ENCODE measurements around the gene LMCD1. TPM values are rescaled to one million over a fixed set of nuclear protein-coding genes. Genes with fewer than 3 reads are reported as not detected.
A peak's percentile ranks its signal among the peaks of the same experiment; 100 is the strongest.

Gene LMCD1
- total RNA-seq, 4 donors from 2014 or later: 1.6 to 90.8 (median 12.3) TPM

DNA sequence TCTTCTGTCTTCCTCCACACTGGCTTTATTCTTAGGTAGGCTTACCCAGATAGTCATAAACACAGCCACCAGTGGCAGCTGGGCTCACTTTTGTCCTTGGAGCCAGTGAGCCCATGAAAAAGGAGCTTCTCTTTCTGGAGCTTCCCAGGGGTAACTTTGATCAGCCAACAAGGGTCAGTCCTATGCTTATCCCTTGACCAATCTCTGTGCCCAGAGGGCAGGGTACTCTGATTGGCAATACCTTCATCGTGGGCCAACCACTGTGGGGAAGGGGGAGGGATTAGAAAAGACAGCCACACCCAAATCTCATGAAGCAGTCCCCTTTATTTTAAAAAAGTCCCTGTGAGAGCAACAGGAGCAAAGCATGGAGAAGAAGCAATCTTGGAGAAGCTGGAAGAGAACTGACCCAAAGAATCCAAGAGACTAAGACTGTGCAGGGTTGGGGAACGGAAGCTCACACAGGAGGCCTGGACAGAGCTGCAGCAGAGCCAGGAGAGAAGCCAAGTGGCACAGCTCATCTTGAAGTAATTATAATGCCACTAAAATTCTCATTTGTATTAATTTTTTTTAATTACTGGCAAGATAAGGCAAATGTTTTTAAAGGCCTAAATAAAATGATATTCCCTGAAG lies 72.5 kb downstream of the LMCD1 start:
- Histone ChIP-seq H3K27me3 (no peaks in the 10 kb centered on the region), H3K9me3 (no peaks in the 10 kb centered on the region), H3K4me1 (no peaks in the 10 kb centered on the region), H3K4me3 (no peak overlapping the region), H3K27ac (no peak overlapping the region), H3K36me3 (no peaks in the 10 kb centered on the region)
- TF ChIP-seq, protein P1, sequence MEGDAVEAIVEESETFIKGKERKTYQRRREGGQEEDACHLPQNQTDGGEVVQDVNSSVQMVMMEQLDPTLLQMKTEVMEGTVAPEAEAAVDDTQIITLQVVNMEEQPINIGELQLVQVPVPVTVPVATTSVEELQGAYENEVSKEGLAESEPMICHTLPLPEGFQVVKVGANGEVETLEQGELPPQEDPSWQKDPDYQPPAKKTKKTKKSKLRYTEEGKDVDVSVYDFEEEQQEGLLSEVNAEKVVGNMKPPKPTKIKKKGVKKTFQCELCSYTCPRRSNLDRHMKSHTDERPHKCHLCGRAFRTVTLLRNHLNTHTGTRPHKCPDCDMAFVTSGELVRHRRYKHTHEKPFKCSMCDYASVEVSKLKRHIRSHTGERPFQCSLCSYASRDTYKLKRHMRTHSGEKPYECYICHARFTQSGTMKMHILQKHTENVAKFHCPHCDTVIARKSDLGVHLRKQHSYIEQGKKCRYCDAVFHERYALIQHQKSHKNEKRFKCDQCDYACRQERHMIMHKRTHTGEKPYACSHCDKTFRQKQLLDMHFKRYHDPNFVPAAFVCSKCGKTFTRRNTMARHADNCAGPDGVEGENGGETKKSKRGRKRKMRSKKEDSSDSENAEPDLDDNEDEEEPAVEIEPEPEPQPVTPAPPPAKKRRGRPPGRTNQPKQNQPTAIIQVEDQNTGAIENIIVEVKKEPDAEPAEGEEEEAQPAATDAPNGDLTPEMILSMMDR (IDR thresholded peaks at IDR 0.05): no peak
- TF ChIP-seq POLR2A (IDR thresholded peaks at IDR 0.05): no peak
- no peak for DNase-seq

DNA sequence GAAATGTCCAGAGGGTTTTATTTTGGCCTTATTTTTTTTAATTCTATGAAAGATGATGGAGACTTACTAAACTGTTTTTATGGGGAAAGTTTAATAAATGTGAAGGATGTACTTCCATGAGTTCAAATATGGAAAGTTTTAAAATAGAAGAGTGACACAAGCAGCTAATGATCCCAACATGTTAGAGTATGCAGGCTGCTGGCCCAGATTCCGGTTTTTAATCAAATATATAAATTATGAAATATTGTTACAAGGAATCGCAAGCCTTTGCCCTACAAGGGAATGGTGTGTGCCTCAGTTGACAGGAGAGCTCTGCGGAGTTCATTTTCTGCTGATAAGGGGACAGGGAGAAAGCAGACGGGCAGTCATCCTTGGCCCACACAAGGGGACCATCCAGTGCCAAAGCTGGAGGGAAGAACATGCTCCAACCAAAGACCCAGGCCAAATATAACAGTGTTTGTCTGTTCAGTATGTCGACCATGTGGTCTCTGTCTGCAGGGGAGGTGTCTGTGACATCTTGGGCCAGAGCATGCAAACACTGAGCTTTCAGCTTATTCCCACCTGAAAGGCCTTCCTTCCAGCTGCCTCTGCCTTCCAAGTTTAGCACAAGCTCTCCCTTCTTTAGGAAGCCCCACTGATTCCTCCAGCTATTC lies 73.2 kb downstream of the LMCD1 start:
- Histone ChIP-seq H3K9me3 (no peaks in the 10 kb centered on the region), H3K27ac (peak overlapping the region in 1 of 4 donors; percentile 0), H3K36me3 (no peaks in the 10 kb centered on the region), H3K4me3 (no peak overlapping the region), H3K27me3 (no peaks in the 10 kb centered on the region), H3K4me1 (no peaks in the 10 kb centered on the region)
- no peak for DNase-seq
- TF ChIP-seq, protein P1 (IDR thresholded peaks at IDR 0.05): no peak
- no peak for TF ChIP-seq POLR2A (IDR thresholded peaks at IDR 0.05)

DNA sequence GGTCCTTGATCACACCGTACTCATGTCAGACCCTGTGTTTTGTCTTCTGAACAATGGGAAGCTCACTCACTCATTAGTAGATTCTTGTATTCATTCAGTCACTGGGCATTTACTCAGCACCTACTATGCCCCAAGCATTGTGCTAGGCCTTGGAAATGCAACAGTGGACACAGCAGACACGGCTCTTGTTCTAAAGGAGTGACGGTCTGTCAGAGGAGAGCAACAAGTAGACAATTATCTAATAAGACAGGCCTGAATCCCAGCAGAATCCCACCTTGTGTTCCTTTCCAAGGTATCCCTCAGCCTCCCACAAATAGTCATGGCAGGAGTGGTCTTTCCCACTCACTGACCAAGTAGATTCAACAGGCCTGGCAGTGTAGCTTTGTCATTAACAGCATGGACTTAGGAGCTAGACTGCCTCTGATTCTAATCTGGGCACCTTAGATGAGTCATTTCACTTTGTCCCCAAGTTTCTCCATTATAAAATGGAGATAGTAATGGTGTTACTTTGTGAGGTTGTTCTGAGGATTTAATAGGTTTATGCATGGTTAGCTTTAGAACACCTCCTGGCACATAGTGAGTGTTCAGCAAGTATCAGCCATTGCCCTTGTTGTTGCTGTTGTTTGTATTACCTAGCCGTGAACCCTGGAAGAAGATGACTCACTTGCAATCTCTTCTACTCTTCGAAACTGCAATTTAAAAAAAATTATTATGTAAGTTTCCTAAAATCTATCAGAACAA lies 73.9 kb downstream of the LMCD1 start:
- no peak overlapping the region for H3K4me3 ChIP-seq
- H3K27me3 ChIP-seq: no peaks in the 10 kb centered on the region
- H3K36me3 ChIP-seq: no peaks in the 10 kb centered on the region
- peak overlapping the region in 1 of 4 donors; percentile 0 for H3K27ac ChIP-seq
- TF ChIP-seq, protein P1 (IDR thresholded peaks at IDR 0.05): no peak
- TF ChIP-seq POLR2A (IDR thresholded peaks at IDR 0.05): no peak
- no peaks in the 10 kb centered on the region for H3K4me1 ChIP-seq
- DNase-seq: no peak
- no peaks in the 10 kb centered on the region for H3K9me3 ChIP-seq

- Histone ChIP-seq H3K27me3 (no peaks in the 10 kb centered on the region), H3K4me3 (no peak overlapping the region), H3K9me3 (no peaks in the 10 kb centered on the region), H3K36me3 (no peaks in the 10 kb centered on the region), H3K4me1 (no peaks in the 10 kb centered on the region), H3K27ac (peak overlapping the region in 2 of 4 donors; percentile 36)
- TF ChIP-seq POLR2A (IDR thresholded peaks at IDR 0.05): no peak
- TF ChIP-seq, protein P1 (IDR thresholded peaks at IDR 0.05): no peak
- DNase-seq: no peak
Measured at GRCh38 chr3:8576436-8576835, 74.8 kb downstream of the LMCD1 start.

- H3K27me3 ChIP-seq: no peaks in the 10 kb centered on the region
- no peaks in the 10 kb centered on the region for H3K36me3 ChIP-seq
- no peaks in the 10 kb centered on the region for H3K4me1 ChIP-seq
- no peaks in the 10 kb centered on the region for H3K9me3 ChIP-seq
- no peak for DNase-seq
- no peak overlapping the region for H3K4me3 ChIP-seq
- H3K27ac ChIP-seq: peak overlapping the region in 2 of 4 donors; percentile 36
- TF ChIP-seq POLR2A (IDR thresholded peaks at IDR 0.05): no peak
- TF ChIP-seq, protein P1 (IDR thresholded peaks at IDR 0.05): no peak
Measured at GRCh38 chr3:8576841-8577571, 75.4 kb downstream of the LMCD1 start.
